Measurements from ENCODE around the gene AHRR.
A peak's percentile ranks its signal among the peaks of the same experiment; 100 is the strongest.

The AHRR gene

GRCh38 chr5:476814-477175, 155.3 kb downstream of the AHRR start:
- POLR2A ChIA-PET (ENCODE audit: low non-redundant PET) = no interaction called here

DNA sequence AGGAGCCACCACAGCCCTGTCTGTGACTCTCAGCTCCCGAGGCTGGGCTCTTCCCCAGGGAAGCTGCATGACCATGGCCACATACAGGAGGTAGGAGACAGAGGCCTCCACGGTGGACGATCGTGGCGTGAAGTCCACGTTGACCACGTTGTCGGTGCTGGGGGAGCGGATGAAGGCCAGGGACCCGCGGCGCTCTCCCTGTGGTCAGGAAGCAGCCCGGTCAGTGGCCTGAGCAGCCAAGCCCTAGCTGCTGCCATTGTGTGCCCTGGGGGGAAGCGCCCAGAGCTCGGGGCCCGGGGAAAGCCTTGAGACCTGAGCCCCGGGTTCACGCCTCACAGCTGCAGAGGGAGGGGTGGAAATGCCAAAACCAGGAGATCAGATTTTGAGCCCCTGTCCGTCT, 155.7 kb downstream of the AHRR start:
- TF ChIP-seq, protein P1, sequence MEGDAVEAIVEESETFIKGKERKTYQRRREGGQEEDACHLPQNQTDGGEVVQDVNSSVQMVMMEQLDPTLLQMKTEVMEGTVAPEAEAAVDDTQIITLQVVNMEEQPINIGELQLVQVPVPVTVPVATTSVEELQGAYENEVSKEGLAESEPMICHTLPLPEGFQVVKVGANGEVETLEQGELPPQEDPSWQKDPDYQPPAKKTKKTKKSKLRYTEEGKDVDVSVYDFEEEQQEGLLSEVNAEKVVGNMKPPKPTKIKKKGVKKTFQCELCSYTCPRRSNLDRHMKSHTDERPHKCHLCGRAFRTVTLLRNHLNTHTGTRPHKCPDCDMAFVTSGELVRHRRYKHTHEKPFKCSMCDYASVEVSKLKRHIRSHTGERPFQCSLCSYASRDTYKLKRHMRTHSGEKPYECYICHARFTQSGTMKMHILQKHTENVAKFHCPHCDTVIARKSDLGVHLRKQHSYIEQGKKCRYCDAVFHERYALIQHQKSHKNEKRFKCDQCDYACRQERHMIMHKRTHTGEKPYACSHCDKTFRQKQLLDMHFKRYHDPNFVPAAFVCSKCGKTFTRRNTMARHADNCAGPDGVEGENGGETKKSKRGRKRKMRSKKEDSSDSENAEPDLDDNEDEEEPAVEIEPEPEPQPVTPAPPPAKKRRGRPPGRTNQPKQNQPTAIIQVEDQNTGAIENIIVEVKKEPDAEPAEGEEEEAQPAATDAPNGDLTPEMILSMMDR (conservative IDR thresholded peaks at IDR 0.05; ENCODE audit: low read depth) = no peak

More at GRCh38 chr5:476814-477175, 155.3 kb downstream of the AHRR start:
- TF ChIP-seq, protein P1 (conservative IDR thresholded peaks at IDR 0.05; ENCODE audit: low read depth) = no peak
- CTCF ChIA-PET = interaction anchor here (1.8 kb wide), 1 partner anchor 30 kb away, joined by 5 read pairs; no protein-coding TSS in a partner anchor
- H3K27ac ChIP-seq = peak overlapping the region; percentile 46
- DNase-seq (ENCODE audit: low spot score) = no peak

GRCh38 chr5:477871-478270, 156.4 kb downstream of the AHRR start:
- DNase-seq (ENCODE audit: low spot score) = no peak
- H3K27ac ChIP-seq = peak overlapping the region; percentile 5
- POLR2A ChIA-PET (ENCODE audit: low non-redundant PET) = no interaction called here
- TF ChIP-seq, protein P1 (conservative IDR thresholded peaks at IDR 0.05; ENCODE audit: low read depth) = no peak
- CTCF ChIA-PET = interaction anchor here (1.8 kb wide), 1 partner anchor 31 kb away, joined by 5 read pairs; no protein-coding TSS in a partner anchor

More for the DNA sequence above, 155.7 kb downstream of the AHRR start:
- no peak for DNase-seq (ENCODE audit: low spot score)
- CTCF ChIA-PET = interaction anchor here (1.8 kb wide), 1 partner anchor 31 kb away, joined by 5 read pairs; no protein-coding TSS in a partner anchor
- POLR2A ChIA-PET (ENCODE audit: low non-redundant PET) = no interaction called here
- H3K27ac ChIP-seq = peak overlapping the region; percentile 5

- TF ChIP-seq, protein P1 (conservative IDR thresholded peaks at IDR 0.05; ENCODE audit: low read depth) = no peak
- ChIA-PET POLR2A (ENCODE audit: low non-redundant PET) (no interaction called here), CTCF (no interaction called here)
- no peak for DNase-seq (ENCODE audit: low spot score)
- H3K27ac ChIP-seq = no peak overlapping the region
Measured at GRCh38 chr5:478369-478981, 157.0 kb downstream of the AHRR start.

DNA sequence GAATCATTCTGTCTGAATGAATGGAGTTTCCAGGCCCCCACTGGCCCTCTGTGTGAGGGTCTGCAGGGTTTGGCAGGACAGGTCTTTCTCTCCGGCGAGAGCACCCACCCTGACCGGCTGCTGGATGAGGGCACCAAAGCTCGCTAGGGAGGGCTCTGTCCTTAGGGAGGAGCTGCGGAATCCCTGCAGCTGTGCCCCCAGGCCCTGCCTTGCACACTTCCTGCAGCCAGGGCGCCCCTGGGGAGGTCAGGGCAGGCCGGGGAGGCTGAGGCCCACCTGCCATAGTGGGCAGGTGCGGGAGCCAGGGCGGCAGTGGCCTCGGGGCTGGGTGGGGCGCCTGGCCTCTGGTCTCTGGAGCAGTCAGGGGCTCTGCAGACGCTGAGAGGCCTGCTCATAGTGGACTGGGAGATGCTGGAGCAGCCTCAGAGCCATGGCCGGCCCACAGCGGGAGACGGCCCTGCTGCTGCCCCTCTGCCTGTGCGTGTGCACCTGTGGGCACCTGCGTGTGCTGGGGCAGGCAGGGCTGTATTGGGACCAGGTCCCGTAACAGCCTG, 157.5 kb downstream of the AHRR start:
- no peak for DNase-seq (ENCODE audit: low spot score)
- H3K27ac ChIP-seq = no peak overlapping the region
- POLR2A ChIA-PET (ENCODE audit: low non-redundant PET) = interaction anchor here (0.7 kb wide), 1 partner anchor 537 kb away, joined by 3 read pairs; no protein-coding TSS in a partner anchor
- CTCF ChIA-PET = interaction anchor here (0.6 kb wide), 1 partner anchor 40 kb away, joined by 3 read pairs; no protein-coding TSS in a partner anchor
- TF ChIP-seq, protein P1 (conservative IDR thresholded peaks at IDR 0.05; ENCODE audit: low read depth) = no peak

GRCh38 chr5:479566-480319, 158.2 kb downstream of the AHRR start:
- H3K27ac ChIP-seq = no peak overlapping the region
- TF ChIP-seq, protein P1 (conservative IDR thresholded peaks at IDR 0.05; ENCODE audit: low read depth) = no peak
- ChIA-PET CTCF (interaction anchor here (0.6 kb wide), 2 partner anchors 39 to 125 kb away, joined by 3 read pairs; no protein-coding TSS in a partner anchor), POLR2A (ENCODE audit: low non-redundant PET) (interaction anchor here (0.7 kb wide), 1 partner anchor 536 kb away, joined by 3 read pairs; no protein-coding TSS in a partner anchor)
- no peak for DNase-seq (ENCODE audit: low spot score)
